Activated T-cell treated with anti-CD3 and anti-CD28 coated beads for 24 hours (primary cell): ENCODE measurements around the gene DHX34.

Source experiments
- DNase-seq: peaks from one replicate; pipeline ENCODE4 v3.0.0-alpha.2; 2020; ENCODE audit warnings: low read depth

Gene DHX34

DNA sequence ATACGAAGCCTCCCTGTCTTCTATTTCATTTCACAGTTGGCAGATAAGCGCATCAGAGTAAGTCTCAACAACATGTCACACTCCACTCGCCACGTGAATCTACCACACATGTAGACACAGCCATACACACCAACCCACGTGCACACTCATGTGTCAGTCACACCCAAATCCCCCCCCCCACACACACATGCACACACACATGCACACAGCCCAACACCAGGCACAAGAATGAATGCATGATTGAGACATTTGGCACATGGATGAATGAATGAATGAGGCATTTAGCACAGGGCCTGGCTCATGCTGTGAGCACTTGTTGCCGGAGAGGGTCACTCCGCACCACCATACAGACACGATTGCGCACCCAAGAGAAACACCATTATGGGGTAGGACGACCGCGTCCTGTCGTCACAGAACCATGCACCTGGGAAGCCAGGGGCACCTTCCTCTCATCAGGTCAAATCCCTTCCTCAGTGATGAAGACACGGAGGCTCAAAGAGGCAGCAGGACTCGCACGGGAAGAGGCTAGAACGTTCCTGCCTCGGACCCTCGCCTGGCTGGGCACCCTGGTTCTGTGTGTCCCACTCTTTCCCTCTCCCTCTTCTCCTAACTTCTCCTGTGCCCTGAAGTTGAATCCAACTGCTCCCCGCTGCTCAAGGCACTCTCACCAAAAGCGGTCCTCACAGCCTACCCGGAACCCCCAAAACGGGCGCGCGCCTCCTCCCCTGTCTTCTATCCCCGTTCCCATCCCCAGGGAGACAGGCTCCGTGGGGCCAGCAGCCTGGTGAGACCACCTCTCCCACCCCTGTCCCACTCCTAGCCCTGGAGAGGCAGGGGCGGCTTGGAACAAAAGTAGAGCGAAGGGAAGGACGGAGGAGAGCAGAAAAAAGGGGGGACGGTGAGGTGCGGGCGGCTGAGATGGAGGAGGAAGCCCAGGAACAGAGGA lies 68.9 kb downstream of the DHX34 start:
- DNase-seq = no peak

DNA sequence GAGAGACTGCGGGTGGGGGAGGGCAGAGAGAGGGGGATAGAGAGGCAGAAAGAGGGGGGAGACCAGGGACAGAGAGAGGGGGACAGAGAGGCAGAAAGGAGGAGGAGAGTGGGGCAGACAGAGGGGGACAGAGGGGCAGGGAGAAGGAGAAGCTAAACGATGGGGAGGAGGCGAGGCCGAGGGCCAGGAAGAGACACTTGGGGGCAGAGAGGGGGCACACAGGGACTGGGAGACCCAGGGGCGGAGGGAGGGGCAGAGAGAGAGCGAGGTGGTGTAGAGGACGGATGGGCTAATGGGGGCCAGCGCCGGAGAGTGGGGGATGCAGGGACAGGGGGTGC lies 69.5 kb downstream of the DHX34 start:
- DNase-seq = no peak

DNA sequence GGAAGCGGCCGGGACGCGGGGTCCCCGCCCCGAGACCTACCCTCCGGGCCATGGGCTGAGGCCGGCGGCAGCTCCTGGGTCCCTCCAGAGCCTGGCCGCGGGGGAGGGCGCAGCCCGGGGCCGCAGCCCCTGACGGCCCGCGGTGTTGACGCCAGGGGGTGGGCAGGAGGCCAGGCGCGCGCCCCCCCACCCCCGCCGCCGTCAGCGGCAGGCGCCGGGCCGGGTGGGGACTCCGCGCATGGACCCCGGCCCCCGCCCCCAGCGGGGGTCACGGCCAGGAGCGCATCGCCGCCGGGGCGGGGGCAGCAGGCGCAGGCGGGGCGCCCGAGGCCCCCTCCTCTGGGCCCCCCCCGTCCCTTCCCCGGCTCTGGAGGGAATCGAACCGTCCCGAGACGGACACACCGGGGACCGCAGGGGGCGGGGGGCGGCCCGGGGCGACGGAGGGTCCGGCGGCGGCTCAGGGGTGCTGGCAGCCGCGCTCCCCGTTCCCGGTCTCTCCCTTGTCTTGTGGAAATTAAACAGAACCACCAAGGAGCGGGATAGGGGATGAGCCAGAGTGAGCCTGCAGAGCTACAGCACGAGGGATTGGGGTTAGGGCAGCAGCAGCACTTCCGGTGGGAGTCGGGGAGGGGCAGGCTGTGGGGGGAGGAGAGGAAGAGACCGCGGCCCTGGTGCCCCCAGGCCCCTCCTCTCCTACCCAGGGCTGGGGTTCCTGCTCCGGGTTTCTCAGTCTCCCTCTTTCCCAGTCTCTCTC lies 70.1 kb downstream of the DHX34 start, which contains the start of gene MEIS3:
MEIS3 (minus strand) TSS at position 498 of the 754 bp plus-strand sequence; CDS start at position 52, 446 bp downstream.
- no peak for DNase-seq

DNA sequence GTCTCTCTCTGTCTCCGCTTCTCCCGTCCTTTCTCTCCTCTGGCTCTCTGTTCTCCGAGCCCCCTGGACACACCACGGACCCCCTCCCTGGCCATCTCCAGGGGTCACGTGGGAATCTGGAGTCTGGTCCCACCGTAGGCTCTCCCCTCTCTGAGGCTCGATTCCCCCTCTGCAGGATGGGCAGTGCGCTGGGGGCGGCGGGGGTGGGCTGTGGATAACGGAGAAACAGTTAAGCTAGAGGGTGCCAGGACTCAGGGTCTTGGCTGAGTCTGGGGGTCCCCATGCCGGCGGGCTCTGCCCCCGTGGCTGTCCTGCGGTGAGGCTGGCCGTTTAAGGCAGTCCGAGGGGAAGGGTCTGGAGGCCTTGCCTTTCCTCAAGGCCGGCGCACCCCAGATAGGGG lies 70.7 kb downstream of the DHX34 start:
- no peak for DNase-seq

DNA sequence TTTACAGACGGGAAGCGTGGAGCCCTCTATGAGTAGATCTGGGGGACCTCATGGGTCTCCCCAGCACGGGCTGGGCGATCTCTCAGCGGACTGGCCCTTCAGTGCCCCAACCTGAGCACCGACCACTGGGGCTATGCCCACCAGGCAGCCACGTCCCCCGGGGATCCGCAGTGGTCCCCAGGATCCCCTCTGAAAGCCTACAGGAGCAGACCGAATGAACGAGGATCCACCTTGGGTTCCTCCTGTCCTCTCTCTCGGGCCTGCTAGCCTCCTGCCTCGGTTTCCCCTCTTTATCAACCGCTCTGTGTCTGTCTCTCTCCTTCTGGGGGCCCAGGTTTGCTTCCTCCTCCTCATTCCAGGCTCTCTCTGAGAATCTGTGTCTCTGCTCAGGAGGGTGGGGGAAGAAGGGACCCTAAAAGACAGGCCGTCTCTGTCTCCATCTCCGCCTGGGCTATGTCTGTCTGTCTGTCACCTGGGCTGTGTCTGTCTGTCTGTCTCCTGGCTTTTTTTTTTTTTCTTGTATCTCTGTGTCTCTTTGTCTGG lies 72.2 kb downstream of the DHX34 start:
- DNase-seq = no peak

DNA sequence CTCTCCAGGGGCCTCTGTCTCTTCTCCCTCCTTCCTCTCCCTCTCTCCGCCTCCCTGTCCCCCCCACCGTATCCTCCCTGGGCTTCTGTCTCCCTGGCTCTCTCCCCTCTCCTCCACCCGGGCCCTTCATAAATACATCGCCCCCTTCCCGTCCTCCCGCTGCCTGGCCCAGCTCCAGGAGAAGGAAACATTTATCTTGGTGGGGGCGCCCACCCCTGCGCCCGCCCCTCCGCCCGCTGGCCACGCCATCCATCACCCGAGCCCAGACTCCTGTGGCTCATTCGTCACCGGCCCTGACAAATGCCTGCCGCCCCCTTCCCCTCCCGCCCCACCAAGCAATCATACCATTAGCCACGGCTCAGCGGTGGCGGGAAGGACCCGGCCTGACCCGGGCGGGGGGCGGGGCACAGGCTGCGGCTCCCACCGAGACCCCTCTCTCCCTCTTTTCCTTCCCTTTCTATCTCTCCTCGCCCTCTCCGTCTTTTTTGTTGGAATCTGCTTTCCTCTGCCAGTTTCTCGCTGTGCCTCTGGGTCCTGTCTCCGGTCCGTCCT lies 72.8 kb downstream of the DHX34 start:
- no peak for DNase-seq

DNA sequence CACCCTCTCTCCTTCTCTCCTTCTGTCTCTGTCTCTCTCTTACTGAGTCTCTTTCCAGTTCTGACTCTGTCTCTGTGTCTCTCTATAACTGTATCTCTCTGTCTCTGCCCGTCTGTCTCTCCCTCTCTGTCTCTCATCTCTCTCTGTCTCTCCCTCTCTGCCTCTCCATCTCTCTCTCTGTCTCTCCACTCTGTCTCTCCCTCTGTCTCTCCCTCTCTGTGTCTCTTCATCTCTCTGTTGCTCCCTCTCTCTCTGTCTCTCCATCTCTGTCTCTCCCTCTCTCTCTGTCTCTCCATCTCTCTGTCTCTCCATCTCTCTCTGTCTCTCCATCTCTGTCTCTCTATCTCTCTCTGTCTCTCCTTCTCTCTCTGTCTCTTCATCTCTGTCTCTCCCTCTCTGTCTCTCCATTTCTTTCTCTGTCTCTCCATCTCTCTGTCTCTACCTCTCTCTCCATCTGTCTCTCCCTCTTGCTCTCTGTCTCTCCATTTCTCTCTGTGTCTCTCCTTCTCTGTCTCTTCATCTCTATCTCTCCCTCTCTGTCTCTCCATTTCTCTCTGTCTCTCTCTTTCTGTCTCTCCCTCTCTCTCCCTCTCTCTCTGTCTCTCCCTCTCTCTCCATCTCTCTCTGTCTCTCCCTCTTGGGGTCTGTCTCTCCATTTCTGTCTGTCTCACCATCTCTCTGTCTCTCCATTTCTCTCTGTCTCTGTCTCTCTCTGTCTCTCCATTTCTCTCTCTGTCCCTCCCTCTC lies 73.5 kb downstream of the DHX34 start:
- no peak for DNase-seq

DNA sequence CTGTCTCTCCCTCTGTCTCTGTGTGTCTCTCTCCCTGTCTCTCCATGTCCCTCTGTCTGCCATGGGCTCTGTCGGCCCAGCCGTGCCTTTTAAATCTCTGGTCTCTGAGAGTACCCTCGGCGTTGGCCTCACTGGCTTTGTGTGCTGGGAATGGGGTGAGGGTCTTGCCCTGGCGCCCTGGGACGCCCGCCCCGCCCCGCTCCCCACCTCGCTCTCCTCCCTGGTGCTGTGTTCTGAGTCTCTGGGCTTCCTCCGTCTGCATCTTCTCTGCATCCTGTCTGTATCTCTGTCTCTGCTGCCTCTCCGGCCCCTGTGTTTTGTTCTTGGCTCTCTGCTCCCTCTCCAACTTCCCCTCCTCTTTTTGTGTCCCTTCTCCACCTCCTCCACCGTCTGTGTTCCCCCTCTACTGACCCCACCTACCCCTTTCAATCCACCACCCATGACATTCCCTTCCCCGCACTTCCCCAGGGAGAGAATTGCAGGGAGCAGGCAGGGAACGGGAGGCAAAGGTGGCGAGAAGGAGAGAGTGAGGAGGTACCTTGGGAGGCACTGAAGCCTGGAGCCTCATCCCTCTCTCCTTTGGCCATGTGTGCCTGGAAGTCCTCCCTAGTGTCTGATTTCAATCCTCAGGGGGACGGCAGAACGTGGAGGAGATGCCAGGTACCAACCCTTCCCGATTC lies 74.2 kb downstream of the DHX34 start:
- DNase-seq = no peak

DNA sequence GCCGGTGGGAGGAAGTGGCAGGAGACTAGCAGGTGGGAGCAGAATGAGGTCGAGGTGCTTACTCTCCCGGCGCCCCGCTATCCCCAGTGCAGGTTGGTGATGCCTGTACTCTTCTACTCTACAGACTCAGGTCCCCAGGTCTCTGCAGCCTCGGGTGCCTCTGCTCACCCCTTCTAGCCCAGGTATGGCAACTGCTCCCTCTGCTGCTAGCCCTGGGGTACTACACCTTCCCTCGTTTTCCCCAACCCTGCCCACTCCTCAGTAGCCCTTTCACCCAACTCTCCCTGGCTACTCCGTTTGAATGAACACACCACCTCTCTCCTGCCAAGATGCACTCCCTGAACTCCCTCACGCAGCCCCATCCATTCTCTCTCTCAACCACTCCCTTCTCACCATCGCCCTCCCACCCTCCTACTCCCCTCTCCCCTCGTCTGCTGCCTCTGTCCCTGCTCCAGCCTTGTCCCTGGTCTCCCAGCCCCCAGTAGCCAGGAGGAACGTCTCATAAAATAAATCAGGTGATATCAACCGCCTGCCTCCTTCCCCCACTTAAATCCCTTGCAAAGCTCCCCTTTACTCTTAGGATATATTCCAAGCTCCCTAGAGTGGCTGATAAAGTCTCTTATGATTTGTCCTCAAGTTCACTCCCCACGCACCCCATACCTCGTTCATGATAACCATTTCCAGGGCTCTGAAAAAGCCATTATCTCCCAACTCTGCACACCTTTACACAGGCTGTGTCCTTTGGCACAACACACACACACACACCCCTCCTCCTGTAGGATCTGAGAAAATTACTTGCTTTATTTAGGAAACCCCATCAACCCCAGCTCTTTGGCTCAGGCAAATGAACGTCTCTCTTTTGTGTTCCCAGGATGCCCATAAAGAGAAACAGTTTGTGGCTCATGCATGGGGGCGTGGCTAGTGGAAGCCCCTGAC lies 78.4 kb downstream of the DHX34 start:
- DNase-seq = peak; percentile 61

DNA sequence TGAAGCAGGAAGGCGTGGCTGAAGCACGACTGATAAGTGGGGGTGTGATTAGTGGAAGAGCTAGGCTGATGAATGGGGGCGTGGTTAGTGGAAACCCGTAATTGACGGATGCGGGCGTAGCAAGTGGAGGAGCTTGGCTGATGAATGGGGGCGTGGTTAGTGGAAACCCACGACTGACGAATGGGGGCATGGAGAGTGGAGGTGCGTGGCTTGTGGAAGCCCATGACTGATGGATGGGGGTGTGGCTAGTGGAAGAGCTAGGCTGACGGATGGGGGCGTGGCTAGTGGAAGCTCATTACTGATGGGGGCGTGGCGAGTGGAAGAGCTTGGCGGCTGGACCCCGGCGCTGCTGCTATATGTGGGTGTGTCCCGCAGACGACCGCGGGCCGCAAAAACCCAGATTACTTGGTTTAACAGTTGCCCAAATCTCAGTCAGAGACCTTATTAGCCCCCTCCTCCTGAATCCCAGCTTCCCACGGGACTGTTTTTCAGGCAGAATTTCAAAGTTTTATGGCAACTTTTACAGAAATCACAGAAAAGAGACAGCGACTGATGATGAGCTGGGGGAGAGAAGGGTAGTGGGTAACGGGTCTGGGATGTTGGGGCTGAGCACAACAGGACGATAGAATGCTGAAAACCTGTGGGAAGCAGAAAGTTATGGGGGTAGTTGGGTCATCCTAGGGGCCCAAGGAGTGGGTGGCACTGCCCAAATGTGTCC lies 79.2 kb downstream of the DHX34 start:
- peak; percentile 82 for DNase-seq

DNA sequence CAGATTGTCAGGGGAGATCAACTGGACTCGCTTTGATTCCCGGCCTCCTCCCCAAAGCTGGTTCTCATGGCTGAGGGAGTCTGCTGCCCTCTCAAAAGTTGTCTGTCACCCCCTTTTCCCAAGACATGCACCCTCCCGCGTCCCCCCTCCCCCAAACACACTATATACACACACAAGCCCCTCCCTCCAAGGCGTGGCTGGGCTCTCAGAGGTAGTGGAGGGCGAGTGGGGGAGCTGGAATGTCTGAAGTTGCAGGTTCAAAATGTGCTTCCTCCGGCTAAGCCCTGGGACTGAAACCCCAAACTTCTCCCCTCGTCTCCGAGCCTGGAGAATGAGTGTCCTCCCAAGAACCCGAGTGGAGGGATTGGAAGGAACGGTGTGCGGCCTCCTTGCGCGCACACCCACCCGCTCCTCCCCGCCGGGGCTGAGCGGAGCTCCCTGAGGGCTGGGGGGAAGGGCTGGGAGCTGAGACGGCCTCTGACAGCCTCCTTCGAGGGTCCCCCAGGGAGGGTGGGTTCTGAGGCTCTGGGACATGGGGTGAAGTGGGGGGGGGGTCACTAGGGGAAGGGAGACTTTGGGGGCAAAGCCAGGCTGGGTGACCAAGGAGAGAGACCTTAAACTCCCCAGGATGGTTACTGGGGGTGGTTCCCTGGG lies 80.2 kb downstream of the DHX34 start:
- DNase-seq = no peak

DNA sequence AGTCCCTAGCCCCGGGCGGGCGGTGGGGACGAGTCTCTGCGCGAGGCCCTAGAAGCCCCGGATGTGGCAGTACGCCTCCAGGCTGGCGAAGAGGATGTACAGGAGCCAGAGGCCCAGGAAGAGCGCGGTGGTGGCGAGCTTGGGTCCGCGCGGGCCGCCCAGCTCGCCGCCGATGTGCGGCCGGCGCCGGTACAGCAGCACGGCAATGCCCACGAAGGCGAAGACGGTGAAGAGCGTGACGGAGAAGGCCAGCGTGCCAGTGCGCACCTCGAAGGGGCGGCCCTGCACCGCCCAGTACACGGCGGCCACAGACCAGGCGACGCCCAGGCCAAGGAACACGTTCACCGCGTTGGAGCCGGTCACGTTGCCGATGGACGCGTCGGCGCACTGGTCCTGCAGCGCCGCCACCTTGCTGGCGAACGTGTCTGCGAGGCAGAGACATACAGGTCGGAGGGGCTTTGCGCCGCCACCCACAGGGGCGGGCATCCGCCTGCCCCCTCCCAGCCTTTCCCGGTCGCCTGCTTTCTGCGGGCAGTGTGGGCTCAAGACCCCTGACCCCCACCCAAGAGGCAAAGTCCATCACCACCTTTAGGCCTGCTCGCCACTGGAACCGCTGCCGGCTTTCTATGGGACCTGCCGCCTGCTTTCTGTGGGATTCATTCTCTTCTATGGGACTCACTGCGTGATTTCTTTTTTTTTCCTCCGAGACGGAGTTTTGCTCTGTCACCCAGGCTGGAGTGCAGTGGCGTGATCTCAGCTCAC lies 81.1 kb downstream of the DHX34 start:
- no peak for DNase-seq

DNA sequence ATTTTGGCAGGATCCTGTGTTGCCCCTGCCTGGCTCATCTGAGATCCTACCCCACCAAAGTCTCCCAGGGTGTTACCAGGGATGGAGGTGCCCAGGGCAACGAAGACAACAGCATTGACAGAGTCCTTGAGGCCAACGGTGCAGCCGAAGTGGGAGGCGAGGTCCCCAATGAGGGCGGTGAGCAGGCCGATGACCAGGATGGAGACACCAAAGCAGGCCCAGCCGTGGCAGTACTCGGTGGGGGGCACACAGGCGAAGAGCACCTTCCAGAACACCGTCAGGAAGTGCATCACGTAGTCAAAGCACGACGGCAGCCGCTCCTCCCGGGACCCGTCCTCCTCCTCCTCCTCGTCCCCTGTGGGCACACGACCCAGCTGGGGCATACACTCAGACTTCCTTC lies 83.0 kb downstream of the DHX34 start:
- no peak for DNase-seq
